SW480 (cell line): ENCODE measurements around the gene TPP2.

Source experiments
- DNase-seq: peaks from one replicate; pipeline ENCODE4 v3.0.0-alpha.2; 2016; ENCODE audit warnings: low spot score

The TPP2 gene

GRCh38 chr13:102693776-102694175 is 97.0 kb downstream of the TPP2 start:
- DNase-seq, result no peak

GRCh38 chr13:102694937-102695336 is 98.2 kb downstream of the TPP2 start, which contains the start of gene METTL21C:
Gene METTL21C (minus strand): TSS chr13:102695044. CDS start chr13:102694498, 546 bp downstream.
- no peak for DNase-seq

- DNase-seq, result no peak
Measured at GRCh38 chr13:102696465-102696864, 99.7 kb downstream of the TPP2 start.

- no peak for DNase-seq
Measured at GRCh38 chr13:102697264-102697663, 100.5 kb downstream of the TPP2 start.

- DNase-seq, result no peak
Measured at GRCh38 chr13:102697929-102698648, 101.3 kb downstream of the TPP2 start.

GRCh38 chr13:102698649-102698980 is 101.8 kb downstream of the TPP2 start:
- DNase-seq, result no peak

- no peak for DNase-seq
Measured at GRCh38 chr13:102699504-102699903, 102.7 kb downstream of the TPP2 start.

- no peak for DNase-seq
Measured at GRCh38 chr13:102700088-102701031, 103.6 kb downstream of the TPP2 start.

- no peak for DNase-seq
Measured at GRCh38 chr13:102701331-102701730, 104.5 kb downstream of the TPP2 start.

- DNase-seq, result no peak
Measured at GRCh38 chr13:102702965-102703725, 106.4 kb downstream of the TPP2 start.

- DNase-seq, result no peak
Measured at GRCh38 chr13:102703726-102704035, 106.9 kb downstream of the TPP2 start.

- no peak for DNase-seq
Measured at GRCh38 chr13:102704238-102705058, 107.7 kb downstream of the TPP2 start.

GRCh38 chr13:102707467-102707866 is 110.7 kb downstream of the TPP2 start:
- peak; percentile 66 for DNase-seq

GRCh38 chr13:102708211-102708610 is 111.4 kb downstream of the TPP2 start:
- DNase-seq, result no peak

GRCh38 chr13:102708991-102709390 is 112.2 kb downstream of the TPP2 start:
- no peak for DNase-seq

- DNase-seq, result no peak
Measured at GRCh38 chr13:102709536-102709935, 112.8 kb downstream of the TPP2 start.

GRCh38 chr13:102710261-102710679 is 113.5 kb downstream of the TPP2 start:
- no peak for DNase-seq

GRCh38 chr13:102715447-102715846 is 118.7 kb downstream of the TPP2 start:
- DNase-seq, result no peak

GRCh38 chr13:102718746-102719145 is 122.0 kb downstream of the TPP2 start:
- no peak for DNase-seq

GRCh38 chr13:102721800-102722231 is 125.0 kb downstream of the TPP2 start:
- DNase-seq, result no peak

- peak; percentile 48 for DNase-seq
Measured at GRCh38 chr13:102724923-102725322, 128.1 kb downstream of the TPP2 start.

- DNase-seq, result peak; percentile 33
Measured at GRCh38 chr13:102726430-102726829, 129.6 kb downstream of the TPP2 start.
